IMR-90 (cell line): ENCODE measurements around the gene DLL3. TPM values are rescaled to one million over a fixed set of nuclear protein-coding genes. Genes with fewer than 3 reads are reported as not detected.

ENCODE experiments used
- ATAC-seq: fragments of 200-7000 bp; cut with Tn5 transposase; 2 replicates; pipeline ENCODE4 v1.9.1; 2020; ENCODE audit warnings: low read depth, mild to moderate bottlenecking, moderate library complexity
- BruUV-seq: library from RNA; stranded (reverse); fragments of 400-500 nt; replicated peaks from 2 replicates; lab custom pipeline; 2021; lab: Mats Ljungman, UMichigan
- CTCF ChIA-PET: fragments of 300-600 bp; formaldehyde crosslinking; extraction: SDS; loops from one replicate; lab custom pipeline; 2021; ENCODE audit warnings: antibody characterized with exemption; lab: Yijun Ruan, JAX
- POLR2A ChIA-PET: fragments of 300-600 bp; sonication (Branson Sonifier 250); formaldehyde crosslinking; loops from one replicate; lab custom pipeline; 2022; ENCODE audit warnings: antibody characterized with exemption; ENCODE audit not compliant: unreplicated experiment; lab: Charles Lee
- DNase-seq: peaks from one replicate; pipeline ENCODE4 v3.0.0; 2013
- H2AFZ ChIP-seq: replicated peaks from 2 replicates; pipeline ENCODE3; 2013; ENCODE audit warnings: low read length, mild to moderate bottlenecking; ENCODE audit not compliant: poor library complexity
- H2AK5ac ChIP-seq: 2 replicates; pipeline ENCODE4 v1.6.1; 2013; ENCODE audit warnings: low read depth, low read length, inconsistent platforms
- H2AK9ac ChIP-seq: replicated peaks from 2 replicates; pipeline ENCODE3; 2013; ENCODE audit warnings: mild to moderate bottlenecking, low read depth, low read length, moderate library complexity; ENCODE audit not compliant: poor library complexity
- H2BK120ac ChIP-seq: 2 replicates; pipeline ENCODE4 v1.6.1; 2013; ENCODE audit warnings: low read depth, low read length, inconsistent platforms
- H2BK15ac ChIP-seq: 3 replicates; pipeline ENCODE4 v1.6.1; 2013; ENCODE audit warnings: low read depth, low read length, inconsistent platforms
- H2BK20ac ChIP-seq: 2 replicates; pipeline ENCODE4 v1.6.1; 2013; ENCODE audit warnings: low read depth, mild to moderate bottlenecking, inconsistent platforms, low read length, moderate library complexity
- H2BK5ac ChIP-seq: 2 replicates; pipeline ENCODE4 v1.6.1; 2013; ENCODE audit warnings: mild to moderate bottlenecking, low read depth, low read length, inconsistent platforms; ENCODE audit not compliant: poor library complexity, severe bottlenecking
- H3K14ac ChIP-seq: replicated peaks from 2 replicates; pipeline ENCODE4 v1.6.1; 2013; ENCODE audit warnings: low read depth, low read length, inconsistent platforms
- H3K18ac ChIP-seq: 2 replicates; pipeline ENCODE4 v1.6.1; 2013; ENCODE audit warnings: low read depth, low read length, control low read depth
- H3K23ac ChIP-seq: 2 replicates; pipeline ENCODE4 v1.6.1; 2013; ENCODE audit warnings: low read depth, low read length, inconsistent platforms
- H3K27ac ChIP-seq: 2 replicates; pipeline ENCODE4 v1.5.1; 2013; ENCODE audit warnings: mild to moderate bottlenecking, control low read depth, low read length; ENCODE audit not compliant: insufficient read depth
- H3K27me3 ChIP-seq: 2 replicates; pipeline ENCODE4 v1.6.1; 2013; ENCODE audit warnings: low read length; ENCODE audit not compliant: control insufficient read depth, insufficient read depth
- H3K36me3 ChIP-seq: 2 replicates; pipeline ENCODE4 v1.6.1; 2013; ENCODE audit warnings: low read length, mixed read lengths; ENCODE audit not compliant: control insufficient read depth, insufficient read depth
- H3K4ac ChIP-seq: 2 replicates; pipeline ENCODE4 v1.6.1; 2013; ENCODE audit warnings: low read depth, low read length, inconsistent platforms
- H3K4me1 ChIP-seq: 2 replicates; pipeline ENCODE4 v1.6.1; 2013; ENCODE audit warnings: low read length, mixed read lengths; ENCODE audit not compliant: control insufficient read depth, insufficient read depth
- H3K4me2 ChIP-seq: 2 replicates; pipeline ENCODE4 v1.6.1; 2013; ENCODE audit warnings: low read depth, mild to moderate bottlenecking, control low read depth, low read length, moderate library complexity
- H3K4me3 ChIP-seq: 2 replicates; pipeline ENCODE4 v1.5.1; 2013; ENCODE audit warnings: low read depth, mild to moderate bottlenecking, control low read depth, low read length, moderate library complexity; ENCODE audit not compliant: insufficient read depth
- H3K56ac ChIP-seq: 2 replicates; pipeline ENCODE4 v1.6.1; 2013; ENCODE audit warnings: low read length, inconsistent platforms; ENCODE audit not compliant: insufficient read depth; ENCODE audit errors: extremely low read depth
- H3K79me1 ChIP-seq, 2 experiments: 2 replicates each; pipeline ENCODE4 v1.6.1; 2013; ENCODE audit warnings: low read length in 2 of 2, inconsistent platforms in 1 of 2, low read depth in 1 of 2
- H3K9ac ChIP-seq: 2 replicates; pipeline ENCODE4 v1.6.1; 2013; ENCODE audit warnings: low read depth, low read length, control low read depth
- H3K9me1 ChIP-seq: 2 replicates; pipeline ENCODE4 v1.6.1; 2013; ENCODE audit warnings: low read length, inconsistent platforms; ENCODE audit not compliant: insufficient read depth
- H3K9me3 ChIP-seq: 2 replicates; pipeline ENCODE4 v1.6.1; 2013; ENCODE audit warnings: low read length; ENCODE audit not compliant: control insufficient read depth, insufficient read depth
- H4K20me1 ChIP-seq: 2 replicates; pipeline ENCODE4 v1.6.1; 2013; ENCODE audit warnings: low read length, inconsistent platforms; ENCODE audit not compliant: insufficient read depth
- H4K5ac ChIP-seq: 2 replicates; pipeline ENCODE4 v1.6.1; 2013; ENCODE audit warnings: mild to moderate bottlenecking, low read depth, low read length, control low read depth
- H4K8ac ChIP-seq, 2 experiments: 2 replicates each; pipeline ENCODE4 v1.6.1; 2013; ENCODE audit warnings: low read depth in 2 of 2, low read length in 2 of 2, control low read depth in 1 of 2, inconsistent platforms in 1 of 2
- H4K91ac ChIP-seq: 2 replicates; pipeline ENCODE4 v1.6.1; 2013; ENCODE audit warnings: low read depth, low read length, inconsistent platforms; ENCODE audit not compliant: insufficient read depth
- CHD1 ChIP-seq: IDR thresholded peaks from 2 replicates; pipeline ENCODE4 v1.6.1; 2012; ENCODE audit warnings: low read depth, low read length, improper control_type of control experiment
- SMC3 ChIP-seq: fragments of 150-350 bp; IDR thresholded peaks from 2 replicates; pipeline ENCODE4 v1.6.1; 2016; ENCODE audit warnings: low read depth, mild to moderate bottlenecking, antibody characterized with exemption, low read length, moderate library complexity
- WGBS, 2 experiments: methylation state at CpG; one replicate each; pipeline versions ENCODE4 v1.1.5 to v1.1.7; 2013; ENCODE audit warnings: missing lambda C conversion rate in 2 of 2; ENCODE audit not compliant: insufficient read length in 1 of 2; ENCODE audit errors: extremely low coverage in 2 of 2; 5-methylcytosine and 5-hydroxymethylcytosine counted together
- dilution Hi-C: fragments of 300-500 bp; cut with HindIII; formaldehyde crosslinking; loops from one replicate; pipeline ENCODE4 v1.14.3; 2018; ENCODE audit warnings: low sequenced_read_pairs; ENCODE audit not compliant: unreplicated experiment
- in situ Hi-C: fragments of 300-500 bp; cut with MboI; formaldehyde crosslinking; loops from 3 replicates; pipeline ENCODE4 v1.14.3; 2019; ENCODE audit warnings: low sequenced_read_pairs, inconsistent platforms, mixed read lengths
- intact Hi-C: fragments of 100-400 bp; cut with micrococcal nuclease; formaldehyde crosslinking; loops from 2 replicates; pipeline ENCODE4 v1.10.0; 2022
- polyA plus RNA-seq, 3 experiments: library from polyadenylated mRNA; depleted of rRNA; stranded (reverse); fragments of >200 nt; gene quantifications; 2 replicates each; pipeline ENCODE4 v1.2.3, GENCODE V29; 2012; ENCODE audit warnings: low replicate concordance in 1 of 3
- total RNA-seq: library from RNA; depleted of rRNA; stranded (reverse); fragments of >200 nt; gene quantifications from 2 replicates; pipeline ENCODE4 v1.2.3, GENCODE V29; 2012
- TF ChIP-seq, protein P1 (sequence below): fragments of 150-350 bp; IDR thresholded peaks from 2 replicates; pipeline ENCODE4 v1.6.1; 2016; ENCODE audit warnings: low read depth, mild to moderate bottlenecking, low read length, moderate library complexity, borderline replicate concordance

DLL3 gene
- total and polyA plus RNA-seq, 2 of the 4 experiments (the other 2 are of a cell fraction), result 0.36 to 1.3 TPM

DNA sequence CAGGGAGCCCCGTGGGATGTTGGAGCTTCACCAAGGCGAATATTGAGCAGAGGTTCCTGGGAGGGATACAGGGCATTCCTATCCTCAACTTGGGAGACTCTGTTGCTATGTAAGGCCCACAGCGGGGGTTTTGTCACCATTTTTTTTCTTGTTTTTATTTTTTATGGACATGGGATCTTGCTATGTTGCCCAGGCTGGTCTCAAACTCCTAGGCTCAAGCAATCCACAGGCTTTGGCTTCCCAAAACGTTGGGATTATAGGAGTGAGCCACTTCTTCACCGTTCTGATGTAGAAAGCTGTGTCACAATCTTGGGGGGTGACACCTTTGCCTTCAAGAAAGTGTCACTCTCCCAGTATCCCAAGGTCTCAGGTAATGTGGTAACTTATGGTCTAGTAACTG, 2.6 kb downstream of the DLL3 start:
- Histone ChIP-seq H3K9me1 (no peaks in the 10 kb centered on the region; the same call in 1 of the 2 replicates), H3K23ac (no peak overlapping the region), H3K4me3 (no peak overlapping the region), H4K5ac (no peak overlapping the region), H2BK15ac (no peak overlapping the region), H2BK120ac (no peak overlapping the region), H2BK20ac (no peak overlapping the region), H3K14ac (no peak overlapping the region), H4K91ac (no peak overlapping the region), H3K9me3 (no peaks in the 10 kb centered on the region), H3K36me3 (no peaks in the 10 kb centered on the region), H2BK5ac (no peak overlapping the region), H3K56ac (no peak overlapping the region), H3K9ac (no peak overlapping the region), H3K27ac (no peak overlapping the region), H3K79me1 (no peaks in the 10 kb centered on the region), H2AFZ (no peak overlapping the region), H3K4me1 (peaks cover 3% of the 10 kb centered on the region; the same call in 1 of the 2 replicates), H2AK9ac (no peak overlapping the region), H4K8ac (no peak overlapping the region), H3K18ac (no peak overlapping the region), H4K20me1 (no peaks in the 10 kb centered on the region), H3K27me3 (peaks cover 46% of the 10 kb centered on the region), H2AK5ac (no peak overlapping the region), H3K4ac (no peak overlapping the region), H3K4me2 (no peak overlapping the region)
- DNase-seq (no peak), ATAC-seq (no peak)
- ChIA-PET CTCF (no interaction called here), POLR2A (no interaction called here)
- intact Hi-C loops (no loop called here), in situ Hi-C loops (no loop called here), dilution Hi-C loops (no loop called here)
- no CpG with 5 or more reads among the region's 5 CpGs for WGBS, 2 experiments
- no TSS peak for BruUV-seq
- no peak for TF ChIP-seq CHD1
- TF ChIP-seq SMC3, result no peak
- TF ChIP-seq, protein P1, sequence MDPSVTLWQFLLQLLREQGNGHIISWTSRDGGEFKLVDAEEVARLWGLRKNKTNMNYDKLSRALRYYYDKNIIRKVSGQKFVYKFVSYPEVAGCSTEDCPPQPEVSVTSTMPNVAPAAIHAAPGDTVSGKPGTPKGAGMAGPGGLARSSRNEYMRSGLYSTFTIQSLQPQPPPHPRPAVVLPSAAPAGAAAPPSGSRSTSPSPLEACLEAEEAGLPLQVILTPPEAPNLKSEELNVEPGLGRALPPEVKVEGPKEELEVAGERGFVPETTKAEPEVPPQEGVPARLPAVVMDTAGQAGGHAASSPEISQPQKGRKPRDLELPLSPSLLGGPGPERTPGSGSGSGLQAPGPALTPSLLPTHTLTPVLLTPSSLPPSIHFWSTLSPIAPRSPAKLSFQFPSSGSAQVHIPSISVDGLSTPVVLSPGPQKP, result no peak
